CD4-positive, alpha-beta T cell treated with Interleukin-17A for 1 hour (primary cell): ENCODE data around the gene HSPB1.
"Not testable (repeated sequence)": the region's sequence is repeated elsewhere in the genome, so short reads cannot be mapped to it uniquely, and the experiment has no call there.

ENCODE experiments used
- DNase-seq: peaks from one replicate; pipeline ENCODE4 v3.0.0-alpha.2; 2020

HSPB1 gene

DNA sequence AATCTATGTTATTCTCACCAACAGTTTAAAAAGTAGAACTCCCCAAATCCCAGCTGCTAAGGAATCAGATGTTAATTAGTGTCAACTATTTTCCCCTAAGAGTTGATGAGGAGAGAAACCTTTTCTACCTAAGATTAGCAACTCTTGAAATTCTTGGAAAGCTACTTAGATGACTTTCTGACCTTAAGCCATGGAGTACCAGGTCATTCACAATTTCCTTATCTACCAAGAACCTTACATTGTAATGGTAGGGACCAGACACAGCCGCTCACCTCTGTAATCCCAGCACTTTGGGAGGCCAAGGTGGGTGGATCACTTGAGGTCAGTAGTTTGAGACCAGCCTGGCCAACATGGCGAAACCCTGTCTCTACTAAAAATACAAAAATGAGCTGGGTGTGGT is 32.9 kb downstream of the HSPB1 start:
- DNase-seq: not testable (repeated sequence)

DNA sequence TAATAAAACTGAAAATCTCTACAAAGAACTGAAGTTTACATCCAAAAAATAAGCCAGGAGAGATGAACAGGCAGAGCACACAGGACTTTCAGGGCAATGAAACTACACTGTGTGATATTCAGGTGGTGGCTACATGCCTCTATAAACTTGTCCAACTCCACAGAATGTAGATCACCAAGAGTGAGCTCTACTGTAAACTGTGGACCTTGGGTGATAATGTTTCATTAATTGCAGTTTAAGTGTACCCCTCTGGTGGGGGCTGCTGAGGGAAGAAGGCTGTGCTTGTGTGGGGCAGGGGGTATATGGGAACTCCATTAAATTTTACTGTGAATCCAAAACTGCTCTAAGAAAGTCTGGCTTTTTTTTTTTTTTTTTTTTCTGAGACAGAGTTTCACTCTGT is 33.6 kb downstream of the HSPB1 start:
- DNase-seq: no peak

DNA sequence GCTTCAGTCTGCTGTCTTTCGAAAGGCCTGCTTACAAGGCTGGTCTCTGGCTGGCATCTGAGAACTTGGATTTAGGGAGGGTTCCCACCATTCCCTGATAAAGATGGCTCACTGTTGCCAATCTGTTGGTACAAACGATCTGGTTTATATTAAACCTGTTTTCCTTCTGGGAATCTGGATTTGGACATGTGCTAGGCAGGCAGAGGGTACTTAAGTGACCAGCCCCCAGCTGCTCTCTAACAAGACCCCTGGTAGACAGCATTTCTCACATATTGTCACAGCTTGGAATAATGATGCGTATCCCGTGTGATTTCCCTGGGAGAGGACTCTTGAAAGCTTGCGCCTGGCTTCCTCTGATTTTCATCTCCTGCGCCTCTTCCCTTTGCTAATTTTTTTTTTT is 34.7 kb downstream of the HSPB1 start:
- no peak for DNase-seq

DNA sequence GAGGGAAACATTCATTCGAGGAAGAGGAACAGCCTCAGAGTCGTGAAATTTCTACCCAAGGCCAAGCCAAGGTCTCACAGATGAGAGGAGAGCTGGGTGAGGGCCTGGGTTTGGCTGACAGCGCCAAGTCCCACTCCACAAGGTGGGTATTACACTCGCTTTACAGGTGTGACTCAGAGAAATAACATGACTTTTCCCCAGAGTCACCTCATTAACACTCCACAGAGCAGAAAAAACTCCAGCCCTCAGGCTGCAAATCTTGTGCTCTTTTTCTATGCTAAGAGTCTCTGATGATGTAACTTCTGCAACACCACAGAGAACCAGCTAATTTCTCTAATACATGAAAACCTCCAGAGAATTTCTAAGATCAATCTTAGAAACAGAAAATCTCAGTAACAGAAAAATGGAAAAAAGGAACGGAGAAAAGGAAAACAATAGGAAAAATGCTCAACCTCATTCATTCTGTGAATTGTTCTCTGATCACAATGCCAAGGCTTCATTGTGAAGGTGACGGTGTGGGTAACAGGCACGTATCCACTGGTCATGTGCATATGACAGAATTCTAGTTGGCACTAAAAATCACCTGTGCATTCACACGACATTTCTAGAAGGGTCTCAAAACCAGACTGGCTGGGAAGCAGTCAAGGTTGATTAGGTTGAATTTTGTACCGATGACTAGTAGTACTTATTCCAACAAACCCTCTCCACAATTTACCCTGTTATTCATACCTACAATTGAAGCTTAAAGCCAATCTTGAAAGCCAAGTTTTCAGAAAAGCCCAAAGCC is 36.0 kb downstream of the HSPB1 start:
- no peak for DNase-seq

DNA sequence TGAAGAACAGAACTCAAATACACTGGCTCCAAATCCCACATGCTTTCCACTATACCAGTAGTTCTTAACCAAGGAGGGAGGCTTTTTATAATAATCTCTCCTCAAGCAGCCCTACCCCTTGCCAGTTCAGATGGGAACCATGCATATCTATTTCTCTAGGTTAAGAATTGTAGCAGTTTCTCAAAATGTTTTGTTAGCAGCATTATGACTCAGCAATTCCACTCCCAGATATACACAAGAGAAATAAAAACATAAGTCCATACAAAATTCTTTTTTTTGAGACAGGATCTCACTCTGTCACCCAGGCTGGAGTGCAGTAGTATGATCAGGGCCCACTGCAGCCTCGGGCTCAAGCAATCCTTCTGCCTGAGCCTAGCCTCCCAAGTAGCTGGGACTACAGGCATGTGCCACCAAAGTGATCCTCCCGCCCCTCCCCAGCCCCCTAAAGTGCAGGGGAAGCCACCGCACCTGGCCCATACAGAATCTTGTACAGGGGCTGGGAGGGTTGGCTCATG is 38.2 kb downstream of the HSPB1 start:
- no peak for DNase-seq

DNA sequence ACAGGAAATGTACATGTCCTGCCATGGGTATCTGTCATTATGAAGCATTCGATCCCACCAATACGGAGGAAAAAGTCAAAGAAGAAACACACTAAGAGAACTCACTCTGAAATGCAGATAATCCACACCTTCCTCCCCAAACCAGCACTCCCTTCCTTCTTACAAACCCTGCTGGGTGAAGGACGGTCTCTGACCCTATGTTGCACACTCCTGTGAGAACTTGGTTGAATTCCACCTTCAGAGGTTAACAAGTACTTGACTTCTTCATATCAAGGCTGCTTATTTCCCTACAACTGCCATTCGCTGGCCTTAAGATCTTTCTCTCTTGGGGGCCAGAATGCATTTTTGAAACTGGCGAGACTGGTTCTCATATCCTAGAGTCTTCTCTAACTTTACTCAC is 39.7 kb downstream of the HSPB1 start:
- DNase-seq: no peak

DNA sequence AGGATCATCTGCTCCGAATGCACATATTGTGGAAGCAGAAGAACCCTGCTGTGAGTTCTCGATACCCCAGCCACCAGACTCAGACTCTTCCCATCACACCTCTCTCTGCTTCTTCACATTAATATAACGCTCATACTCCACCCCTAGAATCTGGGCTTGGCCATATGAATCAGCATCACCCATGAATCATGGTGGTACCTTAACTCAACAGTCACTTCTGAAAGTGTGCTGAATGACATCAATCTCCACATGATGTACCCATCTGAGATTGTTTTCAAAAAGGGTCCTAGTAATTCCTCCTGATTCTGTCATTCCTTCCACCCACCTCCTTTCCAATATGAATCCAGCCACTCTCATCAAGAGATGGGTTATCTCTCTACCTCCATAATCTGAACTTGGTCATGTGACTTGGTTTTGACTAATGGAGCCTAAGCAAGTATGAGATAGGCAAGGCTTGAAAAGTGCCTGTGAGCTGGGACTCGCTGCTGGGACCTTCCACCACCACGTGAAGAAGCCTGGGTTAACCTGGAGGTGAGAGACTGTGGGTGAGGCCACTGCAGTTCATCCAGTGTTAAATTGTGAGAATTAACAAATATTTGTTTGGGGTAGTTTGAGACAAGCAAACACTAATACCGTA is 40.9 kb downstream of the HSPB1 start:
- no peak for DNase-seq

DNA sequence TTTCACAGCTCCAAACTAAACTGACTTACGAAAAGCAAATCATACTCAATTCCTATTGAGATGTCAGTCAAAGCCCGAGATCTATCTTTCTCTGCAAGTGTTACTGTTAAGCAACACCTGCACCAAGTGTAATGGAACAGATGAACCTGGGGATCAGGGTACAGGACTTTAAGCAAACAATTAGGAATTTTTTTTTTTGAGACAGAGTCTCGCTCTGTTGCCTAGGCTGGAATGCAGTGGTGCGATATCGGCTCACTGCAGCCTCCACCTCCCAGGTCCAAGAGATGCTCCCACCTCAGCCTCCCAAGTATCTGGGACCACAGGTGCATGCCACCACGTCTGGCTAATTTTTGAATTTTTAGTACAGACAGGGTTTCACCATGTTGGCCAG is 41.5 kb downstream of the HSPB1 start:
- DNase-seq: no peak

DNA sequence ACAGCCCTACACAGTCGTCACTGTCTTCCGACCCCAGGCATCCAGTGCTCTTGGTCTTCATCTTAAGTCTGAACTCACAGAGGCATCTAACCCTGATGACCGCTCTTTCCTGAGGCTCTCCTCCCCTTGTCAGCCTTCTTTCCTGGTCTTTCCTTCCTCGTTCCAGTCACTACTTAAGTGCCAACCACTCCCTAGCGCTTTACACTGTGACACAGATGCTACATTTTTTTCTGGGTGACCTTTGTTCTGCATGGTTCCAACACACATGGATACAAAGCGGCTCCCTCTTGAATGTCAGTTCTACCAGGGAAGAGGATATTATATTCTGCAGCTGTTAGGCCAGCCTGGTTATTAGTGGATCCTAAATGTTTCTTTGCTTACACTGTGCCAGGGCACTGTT is 43.6 kb downstream of the HSPB1 start:
- no peak for DNase-seq

DNA sequence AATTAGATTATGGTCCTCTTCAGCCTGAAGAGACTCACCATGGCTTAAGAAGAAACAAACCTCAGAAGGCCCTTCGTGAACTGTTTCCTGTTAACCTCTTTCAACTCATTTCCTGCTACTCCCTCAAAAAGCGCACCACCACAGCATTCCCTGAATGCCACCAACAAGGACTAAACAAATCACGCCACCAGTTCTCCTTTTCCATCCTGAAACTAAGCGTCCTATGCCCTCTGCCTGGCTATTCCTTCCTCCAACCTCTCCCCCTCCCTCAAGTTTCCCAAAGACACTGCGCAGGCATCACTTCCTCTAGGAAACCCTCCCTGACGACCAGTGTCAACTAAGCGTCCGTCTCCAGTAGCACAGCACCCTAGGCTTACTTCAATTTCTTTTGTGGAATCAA is 44.3 kb downstream of the HSPB1 start:
- no peak for DNase-seq

DNA sequence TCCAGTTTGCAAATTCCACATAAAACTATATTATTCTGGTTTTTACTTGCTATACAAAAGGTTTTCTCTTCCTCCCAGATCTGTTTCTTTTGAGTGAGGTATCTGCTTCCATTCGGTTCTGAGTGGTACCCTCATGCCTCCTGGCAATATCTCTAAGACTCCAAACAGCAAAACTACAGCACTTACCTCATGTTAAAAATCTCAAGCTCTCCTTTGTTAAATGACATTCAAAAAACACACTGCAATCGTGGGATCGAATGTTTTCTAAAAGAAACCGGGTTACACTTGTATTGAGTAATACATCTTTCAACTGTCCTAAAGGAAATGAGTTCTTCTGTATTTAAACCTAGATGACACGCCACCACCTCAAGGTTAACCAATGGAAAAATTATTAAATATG is 45.2 kb downstream of the HSPB1 start:
- DNase-seq: no peak

DNA sequence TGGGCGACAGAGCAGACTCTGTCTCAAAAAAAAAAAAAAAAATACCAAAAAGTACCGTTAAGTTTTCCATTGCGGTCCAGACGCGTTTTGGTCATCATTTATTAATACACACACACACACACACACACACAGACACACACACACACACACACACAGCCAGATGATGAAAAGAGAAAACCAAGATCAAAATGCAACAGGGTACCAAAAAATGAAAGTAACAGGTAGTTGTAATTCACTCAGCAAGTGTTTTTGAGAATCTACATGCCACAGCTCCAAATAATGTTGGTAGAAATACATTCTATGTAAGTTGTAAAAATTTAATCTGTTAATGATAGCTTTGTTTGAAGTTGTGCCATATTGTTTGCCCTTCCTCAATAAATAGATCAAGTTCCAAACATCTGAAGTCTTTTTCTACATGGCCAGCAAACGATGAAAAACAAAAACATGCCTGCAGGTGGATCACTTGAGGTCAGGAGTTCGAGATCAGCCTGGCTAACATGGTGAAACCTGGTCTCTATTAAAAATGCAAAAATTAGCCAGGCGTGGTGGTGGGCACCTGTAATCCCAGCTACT is 46.9 kb downstream of the HSPB1 start:
- no peak for DNase-seq

DNA sequence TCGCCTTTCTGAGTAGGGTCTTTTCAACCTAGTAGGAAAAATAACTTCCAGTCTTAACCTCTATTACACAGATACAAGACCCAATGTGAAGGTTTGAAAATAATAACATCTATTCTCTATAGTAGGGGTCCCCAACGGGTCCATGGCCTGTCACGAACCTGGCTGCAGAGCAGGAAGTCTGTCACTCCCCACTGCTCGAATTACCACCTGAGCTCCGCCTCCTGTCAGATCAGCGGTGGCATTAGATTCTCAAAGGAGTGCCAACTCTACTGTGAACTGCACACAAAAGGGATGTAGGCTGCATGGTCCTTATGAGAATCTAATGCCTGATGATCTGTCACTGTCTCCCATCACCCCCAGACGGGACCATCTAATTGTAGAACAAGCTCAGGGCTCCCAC is 48.9 kb downstream of the HSPB1 start:
- no peak for DNase-seq

DNA sequence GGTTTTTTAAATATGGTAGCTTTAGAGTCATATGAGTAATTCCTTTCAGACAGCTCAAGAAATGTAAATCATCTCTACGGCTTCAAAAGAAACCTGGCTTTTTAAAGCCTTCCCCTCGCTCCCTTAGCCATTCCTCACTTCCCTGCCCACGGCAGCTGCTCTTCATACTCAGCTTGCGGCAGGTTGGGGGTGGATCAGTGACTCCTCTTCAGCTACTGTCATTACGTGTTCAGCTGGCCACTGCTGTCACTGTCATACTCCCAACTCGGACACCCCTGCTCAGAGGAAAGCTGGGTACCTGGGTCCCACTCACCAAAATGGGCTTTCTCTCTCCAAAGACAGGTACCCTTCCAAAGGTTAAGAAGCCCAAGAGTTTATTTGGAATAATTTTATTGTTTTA is 49.7 kb downstream of the HSPB1 start:
- no peak for DNase-seq

DNA sequence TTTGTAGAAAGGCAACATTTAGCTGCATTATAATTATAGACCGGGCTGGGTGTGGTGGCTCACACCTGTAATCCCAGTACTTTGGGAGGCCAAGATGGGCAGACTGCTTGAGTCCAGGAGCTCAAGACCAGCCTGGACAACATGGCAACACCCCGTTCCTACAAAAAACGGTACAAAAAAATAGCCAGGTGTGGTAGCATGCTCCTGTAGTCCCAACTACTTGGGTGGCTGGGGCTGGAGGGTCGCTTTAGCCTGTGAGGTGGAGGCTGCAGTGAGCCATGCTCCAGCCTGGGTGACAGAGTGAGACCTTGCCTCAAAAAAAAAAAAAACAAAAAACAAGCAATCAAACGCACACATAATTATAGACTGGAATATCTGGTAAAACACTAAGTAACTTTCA is 51.3 kb downstream of the HSPB1 start:
- DNase-seq: no peak
